Activated CD4-positive, CD25-positive, alpha-beta regulatory T cell (primary cell): ENCODE measurements around the gene MYMK.

Experiments used
- DNase-seq, 4 experiments: peaks; one replicate each; lab custom pipeline; 2025; lab: John Stamatoyannopoulos, UW

MYMK gene

GRCh38 chr9:133505186-133505830, 19.5 kb downstream of the MYMK start:
- DNase-seq, result no peak

GRCh38 chr9:133502112-133502511, 22.6 kb downstream of the MYMK start:
- no peak for DNase-seq

GRCh38 chr9:133499892-133500270, 24.9 kb downstream of the MYMK start:
- no peak for DNase-seq

GRCh38 chr9:133499132-133499891, 25.4 kb downstream of the MYMK start:
- no peak for DNase-seq

- DNase-seq, result no peak
These were observed 27.6 kb downstream of the MYMK start for GRCh38 chr9:133496861-133497842.

- no peak for DNase-seq
These were observed 29.1 kb downstream of the MYMK start for GRCh38 chr9:133495327-133496293.

GRCh38 chr9:133494636-133495326, 30.0 kb downstream of the MYMK start:
- no peak for DNase-seq

- DNase-seq, result no peak
These were observed 30.8 kb downstream of the MYMK start for GRCh38 chr9:133493845-133494540.

GRCh38 chr9:133493428-133493827, 31.3 kb downstream of the MYMK start:
- DNase-seq, result no peak

GRCh38 chr9:133492061-133493021, 32.4 kb downstream of the MYMK start:
- no peak for DNase-seq

- no peak for DNase-seq
These were observed 33.2 kb downstream of the MYMK start for GRCh38 chr9:133491656-133491925.

GRCh38 chr9:133490865-133491655, 33.7 kb downstream of the MYMK start:
- no peak for DNase-seq

GRCh38 chr9:133490201-133490681, 34.5 kb downstream of the MYMK start:
- DNase-seq, result no peak

GRCh38 chr9:133489253-133490190, 35.2 kb downstream of the MYMK start:
- no peak for DNase-seq

- no peak for DNase-seq
These were observed 36.0 kb downstream of the MYMK start for GRCh38 chr9:133488686-133489252.

GRCh38 chr9:133487331-133487725, 37.4 kb downstream of the MYMK start:
- DNase-seq, result no peak
